A673 (cell line): ENCODE data around the gene GNAZ.

ENCODE experiments used
- CTCF ChIP-seq: fragments of 300-800, 200-600 bp; sonication (generic); conservative IDR thresholded peaks from 2 replicates; pipeline ENCODE4 v1.5.1; 2017; ENCODE audit warnings: low read depth, mild to moderate bottlenecking, antibody characterized with exemption, low read length, moderate library complexity, mixed read lengths
- EZH2 ChIP-seq: fragments of 200-600 bp; sonication (generic); IDR thresholded peaks from 2 replicates; pipeline ENCODE4 v1.6.1; 2017; ENCODE audit warnings: borderline replicate concordance, low read depth, mild to moderate bottlenecking, mixed read lengths, antibody characterized with exemption, low read length; ENCODE audit not compliant: poor library complexity, severe bottlenecking

GRCh38 chr22:23079814-23080521, 9.6 kb downstream of the GNAZ start:
- no peak for TF ChIP-seq CTCF
- TF ChIP-seq EZH2 = no peak
